PFSK-1 (cell line): ENCODE data around the gene CACNB1.

ENCODE experiments used
- POLR2AphosphoS5 ChIP-seq: IDR thresholded peaks from 2 replicates; pipeline ENCODE4 v1.6.1; 2012; ENCODE audit warnings: low read depth, mild to moderate bottlenecking, control low read depth, low read length, moderate library complexity
- SIN3A ChIP-seq: IDR thresholded peaks from 2 replicates; pipeline ENCODE4 v1.6.1; 2012; ENCODE audit warnings: mild to moderate bottlenecking, low read length, moderate library complexity, borderline replicate concordance; ENCODE audit not compliant: insufficient read depth
- TAF1 ChIP-seq: IDR thresholded peaks from 2 replicates; pipeline ENCODE4 v1.6.1; 2012; ENCODE audit warnings: low read length, control low read depth, borderline replicate concordance; ENCODE audit not compliant: insufficient read depth
- TF ChIP-seq, protein P1 (sequence below), 2 experiments: IDR thresholded peaks; 2 replicates each; pipeline versions ENCODE4 v1.6.1 to v1.8.0; 2011 to 2012; ENCODE audit warnings: low read depth in 2 of 2, low read length in 2 of 2, control low read depth in 1 of 2, inconsistent platforms in 1 of 2, mild to moderate bottlenecking in 1 of 2, moderate library complexity in 1 of 2; ENCODE audit not compliant: insufficient read depth in 1 of 2

GRCh38 chr17:39209317-39210092, 12.0 kb upstream of the CACNB1 start:
- TF ChIP-seq, protein P1, sequence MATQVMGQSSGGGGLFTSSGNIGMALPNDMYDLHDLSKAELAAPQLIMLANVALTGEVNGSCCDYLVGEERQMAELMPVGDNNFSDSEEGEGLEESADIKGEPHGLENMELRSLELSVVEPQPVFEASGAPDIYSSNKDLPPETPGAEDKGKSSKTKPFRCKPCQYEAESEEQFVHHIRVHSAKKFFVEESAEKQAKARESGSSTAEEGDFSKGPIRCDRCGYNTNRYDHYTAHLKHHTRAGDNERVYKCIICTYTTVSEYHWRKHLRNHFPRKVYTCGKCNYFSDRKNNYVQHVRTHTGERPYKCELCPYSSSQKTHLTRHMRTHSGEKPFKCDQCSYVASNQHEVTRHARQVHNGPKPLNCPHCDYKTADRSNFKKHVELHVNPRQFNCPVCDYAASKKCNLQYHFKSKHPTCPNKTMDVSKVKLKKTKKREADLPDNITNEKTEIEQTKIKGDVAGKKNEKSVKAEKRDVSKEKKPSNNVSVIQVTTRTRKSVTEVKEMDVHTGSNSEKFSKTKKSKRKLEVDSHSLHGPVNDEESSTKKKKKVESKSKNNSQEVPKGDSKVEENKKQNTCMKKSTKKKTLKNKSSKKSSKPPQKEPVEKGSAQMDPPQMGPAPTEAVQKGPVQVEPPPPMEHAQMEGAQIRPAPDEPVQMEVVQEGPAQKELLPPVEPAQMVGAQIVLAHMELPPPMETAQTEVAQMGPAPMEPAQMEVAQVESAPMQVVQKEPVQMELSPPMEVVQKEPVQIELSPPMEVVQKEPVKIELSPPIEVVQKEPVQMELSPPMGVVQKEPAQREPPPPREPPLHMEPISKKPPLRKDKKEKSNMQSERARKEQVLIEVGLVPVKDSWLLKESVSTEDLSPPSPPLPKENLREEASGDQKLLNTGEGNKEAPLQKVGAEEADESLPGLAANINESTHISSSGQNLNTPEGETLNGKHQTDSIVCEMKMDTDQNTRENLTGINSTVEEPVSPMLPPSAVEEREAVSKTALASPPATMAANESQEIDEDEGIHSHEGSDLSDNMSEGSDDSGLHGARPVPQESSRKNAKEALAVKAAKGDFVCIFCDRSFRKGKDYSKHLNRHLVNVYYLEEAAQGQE (IDR thresholded peaks at IDR 0.05; ENCODE audit: insufficient read depth in 1 of 2, low read depth in 2 of 2, low read length in 2 of 2): no peak
- TF ChIP-seq POLR2AphosphoS5 (no peak), SIN3A (no peak), TAF1 (no peak)
